Measurements from ENCODE around the gene KIF5C.

DNA sequence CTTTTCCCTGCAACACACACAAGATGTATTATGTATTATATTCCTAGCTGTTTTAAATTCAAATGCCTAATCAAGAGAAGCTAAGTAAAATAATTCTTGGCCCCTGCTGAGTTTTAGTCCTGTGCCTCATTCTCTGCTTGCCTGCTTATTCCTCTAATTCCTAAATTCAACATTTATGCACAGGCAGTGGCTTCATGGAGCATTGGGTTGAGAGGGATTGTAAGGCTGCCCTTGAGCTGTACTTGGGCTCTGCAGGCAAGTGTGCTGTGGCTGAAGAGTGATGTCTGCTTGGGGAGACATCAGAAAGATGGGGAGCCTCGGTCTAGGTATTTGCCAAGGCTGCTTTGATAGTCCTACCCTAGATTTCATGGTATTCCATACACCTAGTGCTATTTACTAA is 27.8 kb downstream of the KIF5C start:
- TF ChIP-seq, protein P1, sequence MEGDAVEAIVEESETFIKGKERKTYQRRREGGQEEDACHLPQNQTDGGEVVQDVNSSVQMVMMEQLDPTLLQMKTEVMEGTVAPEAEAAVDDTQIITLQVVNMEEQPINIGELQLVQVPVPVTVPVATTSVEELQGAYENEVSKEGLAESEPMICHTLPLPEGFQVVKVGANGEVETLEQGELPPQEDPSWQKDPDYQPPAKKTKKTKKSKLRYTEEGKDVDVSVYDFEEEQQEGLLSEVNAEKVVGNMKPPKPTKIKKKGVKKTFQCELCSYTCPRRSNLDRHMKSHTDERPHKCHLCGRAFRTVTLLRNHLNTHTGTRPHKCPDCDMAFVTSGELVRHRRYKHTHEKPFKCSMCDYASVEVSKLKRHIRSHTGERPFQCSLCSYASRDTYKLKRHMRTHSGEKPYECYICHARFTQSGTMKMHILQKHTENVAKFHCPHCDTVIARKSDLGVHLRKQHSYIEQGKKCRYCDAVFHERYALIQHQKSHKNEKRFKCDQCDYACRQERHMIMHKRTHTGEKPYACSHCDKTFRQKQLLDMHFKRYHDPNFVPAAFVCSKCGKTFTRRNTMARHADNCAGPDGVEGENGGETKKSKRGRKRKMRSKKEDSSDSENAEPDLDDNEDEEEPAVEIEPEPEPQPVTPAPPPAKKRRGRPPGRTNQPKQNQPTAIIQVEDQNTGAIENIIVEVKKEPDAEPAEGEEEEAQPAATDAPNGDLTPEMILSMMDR (IDR thresholded peaks at IDR 0.05) = no peak
- TF ChIP-seq POLR2A (IDR thresholded peaks at IDR 0.05) = no peak
